ENCODE results near the gene NACC2.
A peak's percentile ranks its signal among the peaks of the same experiment; 100 is the strongest.

Gene NACC2

DNA sequence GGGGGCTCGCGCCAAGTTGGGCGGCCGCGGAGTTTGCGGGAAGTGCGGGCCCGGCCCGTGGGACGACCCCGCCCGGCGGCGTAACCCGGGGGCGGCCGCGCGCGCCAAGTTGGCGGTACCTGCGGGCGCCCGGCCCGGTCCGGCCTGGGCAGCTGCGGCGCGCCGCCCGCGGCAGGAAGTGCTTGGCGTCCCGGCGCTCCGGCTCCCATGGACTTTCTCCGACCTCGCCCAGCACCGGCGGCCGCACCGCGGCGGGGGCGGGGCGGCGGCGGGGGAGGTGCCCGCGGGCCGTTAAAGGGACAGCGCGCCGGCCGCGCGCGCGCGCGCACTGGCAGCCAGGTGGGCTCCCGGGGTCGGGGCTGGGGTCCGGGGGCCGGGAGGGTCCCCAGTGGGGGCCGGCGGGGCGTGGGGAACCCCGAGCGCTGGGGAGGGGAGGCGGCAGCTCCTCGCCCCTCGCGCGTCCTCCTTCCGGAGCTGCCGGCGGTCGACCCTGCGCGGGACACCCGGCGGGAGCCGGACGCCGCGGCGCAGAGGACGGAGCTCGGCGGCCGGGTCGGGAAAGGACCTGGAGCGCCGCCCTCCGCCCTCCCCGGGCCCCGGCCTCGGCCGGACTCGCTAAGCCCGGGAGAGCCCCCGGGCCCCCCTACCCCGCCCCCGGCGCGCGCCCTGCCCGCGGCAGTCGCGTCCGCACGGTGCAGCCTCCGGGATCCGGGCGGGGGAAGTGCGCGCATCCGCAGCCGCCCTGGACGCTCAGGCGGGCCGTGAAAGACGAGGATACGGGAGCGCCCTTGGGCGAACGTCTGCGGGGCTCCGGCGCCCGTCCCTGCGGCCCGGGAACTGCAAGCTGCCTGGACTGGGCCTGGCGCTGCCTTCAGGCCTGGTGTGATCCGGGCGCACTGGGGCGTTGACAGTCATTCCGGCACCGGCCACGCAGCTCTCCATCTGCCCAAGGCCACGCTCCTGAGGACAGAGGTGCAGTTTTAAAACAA is at the start of gene NACC2:
TSS of gene NACC2 (minus strand) at position 220 of the 989 bp plus-strand sequence. CDS start 44,768 bp downstream, outside the sequence.
- peak; percentile 25 for DNase-seq

GRCh38 chr9:136144450-136144849 is 49.4 kb upstream of the NACC2 start:
- no peak for DNase-seq

- DNase-seq = no peak
These were observed 48.3 kb upstream of the NACC2 start for GRCh38 chr9:136143215-136144001.

DNA sequence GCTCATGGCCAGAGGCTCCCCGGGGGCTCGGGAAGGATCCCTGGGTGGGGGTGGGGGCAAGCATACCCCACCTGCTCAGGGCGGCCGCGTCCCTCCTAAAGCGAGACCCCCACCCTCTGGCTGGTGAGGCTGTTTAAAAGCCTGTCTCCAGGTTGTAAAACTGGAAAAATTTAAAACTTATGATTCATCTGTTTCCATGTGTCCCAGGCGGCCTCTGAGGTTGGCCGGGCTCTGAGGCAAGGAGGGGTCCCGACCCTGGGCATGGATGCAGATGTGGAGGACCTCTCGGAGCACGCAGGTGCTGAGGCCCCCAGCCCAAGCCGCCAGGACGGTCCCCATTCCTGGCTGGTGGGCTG is 47.7 kb upstream of the NACC2 start:
- no peak for DNase-seq

- no peak for DNase-seq
These were observed 47.3 kb upstream of the NACC2 start for GRCh38 chr9:136142414-136142796.

- DNase-seq = no peak
These were observed 46.8 kb upstream of the NACC2 start for GRCh38 chr9:136141682-136142413.

GRCh38 chr9:136140966-136141365 is 45.9 kb upstream of the NACC2 start:
- DNase-seq = no peak

DNA sequence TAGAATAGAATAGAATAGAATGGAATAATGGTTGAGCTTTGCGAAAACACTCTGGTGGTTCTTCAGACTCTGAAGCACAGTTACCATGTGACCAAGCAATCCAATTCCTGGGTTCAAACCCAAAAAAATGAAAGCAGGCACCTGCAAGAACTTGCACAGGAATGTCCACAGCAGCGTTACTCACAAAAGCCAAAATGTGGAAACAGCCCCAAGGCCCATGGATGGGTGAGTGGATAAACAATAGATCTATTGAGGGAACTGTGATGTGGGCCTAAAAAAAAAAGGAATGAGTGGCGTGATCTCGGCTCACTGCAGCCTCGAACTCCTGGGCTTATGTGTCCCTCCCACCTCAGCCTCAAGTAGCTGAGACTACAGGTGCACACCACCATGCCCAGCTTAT is 45.0 kb upstream of the NACC2 start:
- DNase-seq = no peak

DNA sequence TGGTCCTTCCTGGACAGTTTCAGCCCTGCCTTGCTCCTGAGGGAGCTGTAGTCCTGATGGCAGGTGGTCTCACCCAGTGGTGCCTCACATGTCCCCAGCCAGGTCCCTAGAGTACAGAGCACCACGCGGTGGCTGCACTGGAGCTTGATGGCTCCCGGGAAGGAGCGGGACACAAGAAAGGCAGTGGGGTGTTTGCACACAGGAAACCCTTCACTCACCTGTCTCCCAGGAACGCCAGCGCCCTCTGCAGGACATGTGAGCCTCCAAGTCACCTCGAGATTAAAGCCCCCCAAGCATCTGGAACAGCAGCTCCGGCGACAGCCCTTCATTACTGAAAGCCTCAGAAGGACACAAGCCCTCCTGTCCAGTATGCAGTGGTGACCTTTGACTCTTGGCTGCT is 43.5 kb upstream of the NACC2 start:
- no peak for DNase-seq

DNA sequence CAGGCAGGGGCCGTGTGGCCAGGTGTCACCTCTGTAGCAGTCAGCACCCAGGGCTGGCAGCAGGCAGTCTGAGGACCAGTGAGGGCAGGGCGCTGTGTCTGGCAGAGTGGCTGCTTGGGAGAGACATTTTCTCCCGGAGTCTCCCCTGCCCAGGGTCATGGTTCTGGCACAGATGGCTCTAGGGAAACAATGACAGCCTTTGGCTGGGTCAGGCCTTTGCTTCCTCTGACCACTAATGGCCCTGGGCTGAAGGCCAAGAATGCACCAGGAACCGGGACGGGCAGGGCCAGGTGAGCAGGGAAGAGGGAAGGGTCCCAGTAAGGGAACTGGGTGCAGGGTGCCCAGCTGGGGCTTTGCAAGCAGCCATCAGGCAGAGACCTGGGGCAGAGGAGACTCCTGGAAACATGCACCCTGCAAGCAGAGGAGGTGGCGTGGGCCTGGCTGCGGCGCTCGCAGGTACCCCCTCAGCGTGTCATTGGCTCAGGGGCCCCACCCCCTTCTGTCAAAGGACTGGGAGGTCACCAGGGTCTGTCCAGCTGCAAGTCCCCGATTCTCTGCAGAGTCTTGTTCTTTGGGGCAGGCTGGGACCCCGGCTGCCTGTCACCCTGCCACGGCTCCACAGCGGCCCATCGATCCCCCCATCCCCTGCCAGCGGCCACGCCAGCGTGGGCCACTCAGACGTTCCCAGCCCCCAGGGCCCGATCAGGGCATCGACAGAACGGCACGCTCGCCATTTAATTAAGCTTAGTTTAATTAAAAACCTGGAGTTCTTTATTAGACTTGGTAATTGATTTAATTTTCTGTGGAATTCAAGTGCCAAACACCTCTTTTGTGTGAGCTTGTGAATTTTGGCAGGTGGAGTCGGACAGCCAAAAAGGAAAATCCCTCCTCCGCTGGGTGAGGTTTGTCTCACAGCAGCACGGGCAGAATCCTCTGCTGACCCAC is 42.5 kb upstream of the NACC2 start:
- no peak for DNase-seq

DNA sequence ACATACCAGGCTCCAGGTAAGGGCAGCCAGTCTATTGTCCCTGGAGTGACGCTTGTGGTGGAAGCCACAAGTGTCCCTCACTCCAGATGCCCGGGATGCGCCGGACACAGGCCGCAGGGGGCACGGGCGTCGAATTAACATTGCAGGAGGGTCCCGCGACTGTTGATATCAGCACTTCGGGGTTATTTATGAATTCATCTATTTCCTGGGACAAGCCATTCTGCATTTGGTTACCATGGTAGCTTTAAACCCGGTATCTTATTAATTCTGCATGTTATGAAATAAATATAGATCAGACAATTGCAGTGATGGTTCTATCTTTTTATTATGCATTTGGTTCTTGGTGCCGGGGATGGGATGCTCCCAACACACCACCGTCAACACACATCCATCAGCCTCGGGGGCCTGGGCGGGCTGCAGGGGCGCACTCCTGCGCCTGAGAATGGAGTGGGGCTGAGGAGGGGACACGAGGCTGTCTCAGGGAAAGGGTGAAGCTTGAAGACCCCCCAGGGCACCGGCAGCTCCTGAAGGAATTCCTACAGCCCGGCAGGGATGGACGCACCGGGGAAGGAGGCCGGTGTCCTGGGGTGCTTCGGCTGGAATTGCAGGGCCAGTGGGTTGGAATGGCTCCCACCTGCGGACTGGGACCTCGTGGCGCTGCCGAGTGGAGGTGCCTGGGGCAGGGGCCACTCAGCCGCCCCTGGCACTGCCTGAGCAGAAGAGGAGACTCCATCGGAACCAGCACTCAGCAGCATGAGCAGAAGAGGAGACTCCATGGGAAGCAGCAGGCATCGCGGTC is 41.2 kb upstream of the NACC2 start:
- no peak for DNase-seq

- no peak for DNase-seq
These were observed 40.4 kb upstream of the NACC2 start for GRCh38 chr9:136135326-136136126.

GRCh38 chr9:136133959-136134484 is 38.9 kb upstream of the NACC2 start:
- DNase-seq = no peak

- DNase-seq = peak; percentile 5
These were observed 38.3 kb upstream of the NACC2 start for GRCh38 chr9:136133191-136133958.

GRCh38 chr9:136132512-136133050 is 37.5 kb upstream of the NACC2 start:
- DNase-seq = no peak

GRCh38 chr9:136131629-136132511 is 36.8 kb upstream of the NACC2 start:
- no peak for DNase-seq

DNA sequence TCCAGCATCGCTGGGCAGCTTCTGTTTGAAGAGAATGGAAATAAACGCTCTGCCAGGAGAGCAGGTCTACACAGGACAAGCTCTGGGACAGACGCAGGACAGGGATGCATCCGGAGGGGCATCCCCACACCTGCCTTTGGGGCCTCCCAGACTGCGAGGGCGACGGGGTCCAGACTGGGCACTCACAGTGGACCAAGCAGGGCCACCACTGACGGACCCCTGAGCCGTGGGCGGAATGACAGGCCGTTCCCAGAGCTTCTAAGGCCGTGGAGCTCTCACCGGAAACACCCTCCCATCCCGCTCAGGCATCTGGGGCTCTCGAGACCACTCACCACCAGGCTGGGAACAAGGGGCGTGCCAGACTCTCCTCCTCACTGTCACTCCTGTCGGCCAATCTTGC is 34.1 kb upstream of the NACC2 start:
- no peak for DNase-seq

DNA sequence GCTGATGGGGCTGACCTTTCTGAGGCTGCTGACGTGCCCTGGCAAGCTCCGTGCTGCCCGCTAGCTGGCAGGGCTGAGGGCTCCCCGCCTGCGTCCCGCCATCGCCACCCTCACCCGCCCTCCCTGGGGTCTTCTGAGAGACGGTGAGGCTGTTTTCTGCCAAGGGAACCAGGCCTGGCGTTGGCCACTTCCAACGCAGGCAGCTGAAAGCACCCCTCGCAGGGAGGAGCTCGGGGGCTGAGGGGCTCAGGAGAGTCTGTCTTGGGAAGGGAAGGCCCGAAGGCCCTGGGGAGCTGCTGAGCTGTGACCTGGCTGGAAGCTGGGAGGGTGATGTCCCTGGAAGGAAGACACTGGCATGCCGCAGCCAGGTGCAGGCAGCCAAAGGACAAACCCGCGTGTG is 33.3 kb upstream of the NACC2 start:
- DNase-seq = no peak

Data from midbrain (tissue), 1 donor.